GM23338 (cell line): Measurements from ENCODE around the gene NUMB. TPM values are rescaled to one million over a fixed set of nuclear protein-coding genes. Genes with fewer than 3 reads are reported as not detected.
A peak's percentile ranks its signal among the peaks of the same experiment; 100 is the strongest.

ENCODE experiments used
- ATAC-seq: fragments of 200-7000 bp; cut with Tn5 transposase; 3 replicates; pipeline ENCODE4 v1.9.1; 2020
- DNase-seq: peaks from one replicate; pipeline ENCODE4 v3.0.0-alpha.2; 2015; ENCODE audit warnings: low spot score
- H2AFZ ChIP-seq: fragments of 200-600 bp; sonication (generic); 2 replicates; pipeline ENCODE4 v1.8.0; 2016; ENCODE audit warnings: antibody characterized with exemption, mild to moderate bottlenecking, moderate library complexity
- H3F3A ChIP-seq: fragments of 200-600 bp; sonication (generic); replicated peaks from 2 replicates; pipeline ENCODE4 v1.8.0; 2017; ENCODE audit warnings: antibody characterized with exemption, mixed run types, low read depth
- H3K27ac ChIP-seq: fragments of 200-600 bp; sonication (generic); 2 replicates; pipeline ENCODE4 v1.6.1; 2016; ENCODE audit warnings: low read depth
- H3K27me3 ChIP-seq: fragments of 200-600 bp; sonication (generic); 2 replicates; pipeline ENCODE4 v1.8.0; 2016; ENCODE audit warnings: mild to moderate bottlenecking, mixed run types, moderate library complexity; ENCODE audit not compliant: insufficient read depth
- H3K36me3 ChIP-seq: fragments of 200-600 bp; sonication (generic); 2 replicates; pipeline ENCODE4 v1.8.0; 2016; ENCODE audit warnings: mild to moderate bottlenecking; ENCODE audit not compliant: insufficient read depth
- H3K4me1 ChIP-seq: fragments of 200-600 bp; sonication (generic); 2 replicates; pipeline ENCODE4 v1.8.0; 2016; ENCODE audit warnings: mild to moderate bottlenecking, moderate library complexity; ENCODE audit not compliant: insufficient read depth
- H3K4me2 ChIP-seq: fragments of 200-600 bp; sonication (generic); 2 replicates; pipeline ENCODE4 v1.7.1; 2017; ENCODE audit warnings: mixed run types
- H3K4me3 ChIP-seq: fragments of 200-600 bp; sonication (generic); 2 replicates; pipeline ENCODE4 v1.6.1; 2016; ENCODE audit warnings: mixed run types
- H3K79me2 ChIP-seq: fragments of 200-600 bp; sonication (generic); replicated peaks from 2 replicates; pipeline ENCODE4 v1.8.0; 2017; ENCODE audit warnings: mild to moderate bottlenecking; ENCODE audit not compliant: insufficient read depth
- H3K9me2 ChIP-seq: fragments of 200-600 bp; sonication (generic); 2 replicates; pipeline ENCODE4 v1.8.0; 2017; ENCODE audit not compliant: insufficient read depth
- H4K20me1 ChIP-seq: fragments of 200-600 bp; sonication (generic); replicated peaks from 2 replicates; pipeline ENCODE4 v1.8.0; 2017; ENCODE audit warnings: mild to moderate bottlenecking; ENCODE audit not compliant: insufficient read depth
- H3K27ac Mint-ChIP-seq: 2 replicates; pipeline ENCODE4 v1.8.0; 2020; ENCODE audit warnings: inconsistent platforms, mild to moderate bottlenecking, moderate library complexity, mixed read lengths
- H3K27me3 Mint-ChIP-seq: 3 replicates; pipeline ENCODE4 v1.8.0; 2022; ENCODE audit warnings: low read depth, mild to moderate bottlenecking, moderate library complexity, mixed read lengths, inconsistent platforms; ENCODE audit not compliant: insufficient read depth, poor library complexity
- H3K36me3 Mint-ChIP-seq: 3 replicates; pipeline ENCODE4 v1.8.0; 2021; ENCODE audit warnings: low read depth, mild to moderate bottlenecking, inconsistent platforms, moderate library complexity, mixed read lengths
- H3K4me1 Mint-ChIP-seq: 3 replicates; pipeline ENCODE4 v1.8.0; 2020; ENCODE audit warnings: mild to moderate bottlenecking, inconsistent platforms, mixed read lengths
- H3K4me3 Mint-ChIP-seq: 3 replicates; pipeline ENCODE4 v1.8.0; 2021; ENCODE audit warnings: moderate library complexity, mild to moderate bottlenecking, inconsistent platforms, mixed read lengths
- H3K9me3 Mint-ChIP-seq: 3 replicates; pipeline ENCODE4 v1.8.0; 2020; ENCODE audit warnings: moderate library complexity, mild to moderate bottlenecking, inconsistent platforms, mixed read lengths
- JUNB ChIP-seq: IDR thresholded peaks from one replicate; pipeline ENCODE4 v1.6.1; 2016; ENCODE audit warnings: antibody characterized with exemption; ENCODE audit not compliant: unreplicated experiment
- NANOG ChIP-seq: IDR thresholded peaks from 2 replicates; pipeline ENCODE4 v1.6.1; 2016; ENCODE audit warnings: antibody characterized with exemption, borderline replicate concordance
- polyA plus RNA-seq: library from polyadenylated mRNA; unstranded; fragments of >200 nt; fragmentation: Nextera tagmentation; extraction: Ambion mirVana; gene quantifications from 2 replicates; pipeline ENCODE4 v1.2.1, GENCODE V29; 2016
- total RNA-seq: library from RNA; depleted of rRNA; stranded (reverse); fragments of >200 nt; shearing (Covaris generic); gene quantifications from 2 replicates; pipeline ENCODE4 v1.2.3, GENCODE V29; 2014
- TF ChIP-seq, protein P1 (sequence below): fragments of 250-450 bp; sonication (Bioruptor Pico); IDR thresholded peaks from 2 replicates; pipeline ENCODE4 v1.5.0; 2020; ENCODE audit warnings: mild to moderate bottlenecking, moderate library complexity
- TF ChIP-seq, protein P2 (sequence below), 2 experiments: fragments of 200-600 bp in 1 of 2; sonication (generic) in 1 of 2; conservative IDR thresholded peaks; 2 replicates each; pipeline versions ENCODE4 v1.5.1 to v1.6.1; 2016 to 2017; ENCODE audit warnings: antibody characterized with exemption in 2 of 2, low read depth in 2 of 2, mild to moderate bottlenecking in 2 of 2, moderate library complexity in 1 of 2

NUMB gene
- total and polyA plus RNA-seq, 2 experiments from 2014 or later, result 32.1 to 36.7 TPM

DNA sequence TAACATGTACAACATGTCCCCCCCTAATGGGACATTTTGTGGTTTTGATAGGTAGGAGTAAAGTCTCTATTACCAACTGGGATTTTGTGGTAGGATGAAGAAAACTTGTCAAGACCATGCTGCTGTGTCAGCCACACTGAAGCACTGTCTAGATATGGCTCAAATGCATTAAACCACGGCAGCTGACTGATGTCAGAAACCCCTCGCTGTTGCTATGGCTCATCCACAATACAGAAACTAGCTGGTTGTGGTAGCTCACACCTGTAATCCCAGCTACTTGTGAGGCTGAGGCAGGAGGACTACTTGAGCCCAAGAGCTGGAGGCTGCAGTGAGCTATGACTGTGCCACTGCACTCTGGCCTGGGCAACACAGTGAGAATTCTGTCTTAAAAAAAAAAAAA lies 181.0 kb downstream of the NUMB start (continued):
- TF ChIP-seq, protein P1, sequence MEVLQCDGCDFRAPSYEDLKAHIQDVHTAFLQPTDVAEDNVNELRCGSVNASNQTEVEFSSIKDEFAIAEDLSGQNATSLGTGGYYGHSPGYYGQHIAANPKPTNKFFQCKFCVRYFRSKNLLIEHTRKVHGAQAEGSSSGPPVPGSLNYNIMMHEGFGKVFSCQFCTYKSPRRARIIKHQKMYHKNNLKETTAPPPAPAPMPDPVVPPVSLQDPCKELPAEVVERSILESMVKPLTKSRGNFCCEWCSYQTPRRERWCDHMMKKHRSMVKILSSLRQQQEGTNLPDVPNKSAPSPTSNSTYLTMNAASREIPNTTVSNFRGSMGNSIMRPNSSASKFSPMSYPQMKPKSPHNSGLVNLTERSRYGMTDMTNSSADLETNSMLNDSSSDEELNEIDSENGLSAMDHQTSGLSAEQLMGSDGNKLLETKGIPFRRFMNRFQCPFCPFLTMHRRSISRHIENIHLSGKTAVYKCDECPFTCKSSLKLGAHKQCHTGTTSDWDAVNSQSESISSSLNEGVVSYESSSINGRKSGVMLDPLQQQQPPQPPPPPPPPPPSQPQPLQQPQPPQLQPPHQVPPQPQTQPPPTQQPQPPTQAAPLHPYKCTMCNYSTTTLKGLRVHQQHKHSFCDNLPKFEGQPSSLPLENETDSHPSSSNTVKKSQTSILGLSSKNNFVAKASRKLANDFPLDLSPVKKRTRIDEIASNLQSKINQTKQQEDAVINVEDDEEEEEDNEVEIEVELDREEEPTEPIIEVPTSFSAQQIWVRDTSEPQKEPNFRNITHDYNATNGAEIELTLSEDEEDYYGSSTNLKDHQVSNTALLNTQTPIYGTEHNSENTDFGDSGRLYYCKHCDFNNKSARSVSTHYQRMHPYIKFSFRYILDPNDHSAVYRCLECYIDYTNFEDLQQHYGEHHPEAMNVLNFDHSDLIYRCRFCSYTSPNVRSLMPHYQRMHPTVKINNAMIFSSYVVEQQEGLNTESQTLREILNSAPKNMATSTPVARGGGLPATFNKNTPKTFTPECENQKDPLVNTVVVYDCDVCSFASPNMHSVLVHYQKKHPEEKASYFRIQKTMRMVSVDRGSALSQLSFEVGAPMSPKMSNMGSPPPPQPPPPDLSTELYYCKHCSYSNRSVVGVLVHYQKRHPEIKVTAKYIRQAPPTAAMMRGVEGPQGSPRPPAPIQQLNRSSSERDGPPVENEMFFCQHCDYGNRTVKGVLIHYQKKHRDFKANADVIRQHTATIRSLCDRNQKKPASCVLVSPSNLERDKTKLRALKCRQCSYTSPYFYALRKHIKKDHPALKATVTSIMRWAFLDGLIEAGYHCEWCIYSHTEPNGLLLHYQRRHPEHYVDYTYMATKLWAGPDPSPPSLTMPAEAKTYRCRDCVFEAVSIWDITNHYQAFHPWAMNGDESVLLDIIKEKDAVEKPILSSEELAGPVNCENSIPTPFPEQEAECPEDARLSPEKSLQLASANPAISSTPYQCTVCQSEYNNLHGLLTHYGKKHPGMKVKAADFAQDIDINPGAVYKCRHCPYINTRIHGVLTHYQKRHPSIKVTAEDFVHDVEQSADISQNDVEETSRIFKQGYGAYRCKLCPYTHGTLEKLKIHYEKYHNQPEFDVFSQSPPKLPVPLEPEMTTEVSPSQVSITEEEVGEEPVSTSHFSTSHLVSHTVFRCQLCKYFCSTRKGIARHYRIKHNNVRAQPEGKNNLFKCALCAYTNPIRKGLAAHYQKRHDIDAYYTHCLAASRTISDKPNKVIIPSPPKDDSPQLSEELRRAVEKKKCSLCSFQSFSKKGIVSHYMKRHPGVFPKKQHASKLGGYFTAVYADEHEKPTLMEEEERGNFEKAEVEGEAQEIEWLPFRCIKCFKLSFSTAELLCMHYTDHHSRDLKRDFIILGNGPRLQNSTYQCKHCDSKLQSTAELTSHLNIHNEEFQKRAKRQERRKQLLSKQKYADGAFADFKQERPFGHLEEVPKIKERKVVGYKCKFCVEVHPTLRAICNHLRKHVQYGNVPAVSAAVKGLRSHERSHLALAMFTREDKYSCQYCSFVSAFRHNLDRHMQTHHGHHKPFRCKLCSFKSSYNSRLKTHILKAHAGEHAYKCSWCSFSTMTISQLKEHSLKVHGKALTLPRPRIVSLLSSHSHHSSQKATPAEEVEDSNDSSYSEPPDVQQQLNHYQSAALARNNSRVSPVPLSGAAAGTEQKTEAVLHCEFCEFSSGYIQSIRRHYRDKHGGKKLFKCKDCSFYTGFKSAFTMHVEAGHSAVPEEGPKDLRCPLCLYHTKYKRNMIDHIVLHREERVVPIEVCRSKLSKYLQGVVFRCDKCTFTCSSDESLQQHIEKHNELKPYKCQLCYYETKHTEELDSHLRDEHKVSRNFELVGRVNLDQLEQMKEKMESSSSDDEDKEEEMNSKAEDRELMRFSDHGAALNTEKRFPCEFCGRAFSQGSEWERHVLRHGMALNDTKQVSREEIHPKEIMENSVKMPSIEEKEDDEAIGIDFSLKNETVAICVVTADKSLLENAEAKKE (CRISPR knock-in tag), result no peak
- TF ChIP-seq NANOG, result no peak
- TF ChIP-seq, protein P2, sequence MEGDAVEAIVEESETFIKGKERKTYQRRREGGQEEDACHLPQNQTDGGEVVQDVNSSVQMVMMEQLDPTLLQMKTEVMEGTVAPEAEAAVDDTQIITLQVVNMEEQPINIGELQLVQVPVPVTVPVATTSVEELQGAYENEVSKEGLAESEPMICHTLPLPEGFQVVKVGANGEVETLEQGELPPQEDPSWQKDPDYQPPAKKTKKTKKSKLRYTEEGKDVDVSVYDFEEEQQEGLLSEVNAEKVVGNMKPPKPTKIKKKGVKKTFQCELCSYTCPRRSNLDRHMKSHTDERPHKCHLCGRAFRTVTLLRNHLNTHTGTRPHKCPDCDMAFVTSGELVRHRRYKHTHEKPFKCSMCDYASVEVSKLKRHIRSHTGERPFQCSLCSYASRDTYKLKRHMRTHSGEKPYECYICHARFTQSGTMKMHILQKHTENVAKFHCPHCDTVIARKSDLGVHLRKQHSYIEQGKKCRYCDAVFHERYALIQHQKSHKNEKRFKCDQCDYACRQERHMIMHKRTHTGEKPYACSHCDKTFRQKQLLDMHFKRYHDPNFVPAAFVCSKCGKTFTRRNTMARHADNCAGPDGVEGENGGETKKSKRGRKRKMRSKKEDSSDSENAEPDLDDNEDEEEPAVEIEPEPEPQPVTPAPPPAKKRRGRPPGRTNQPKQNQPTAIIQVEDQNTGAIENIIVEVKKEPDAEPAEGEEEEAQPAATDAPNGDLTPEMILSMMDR (conservative IDR thresholded peaks at IDR 0.05; ENCODE audit: low read depth in 2 of 2), result no peak

- H3K4me3 ChIP-seq, result no peak overlapping the region
- no peaks in the 10 kb centered on the region for H3K27me3 ChIP-seq
- H3F3A ChIP-seq, result peaks cover 9% of the 10 kb centered on the region; the same call in 1 of the 2 replicates
- peaks cover 35% of the 10 kb centered on the region for H3K36me3 Mint-ChIP-seq
- H3K4me1 ChIP-seq, result 0 out of 2 replicates have a peak, but pooled peaks cover 6% of the 10 kb centered on the region
- H3K27me3 Mint-ChIP-seq, result no peaks in the 10 kb centered on the region
- TF ChIP-seq JUNB, result no peak
- H3K9me3 Mint-ChIP-seq, result no peaks in the 10 kb centered on the region
- peaks cover 16% of the 10 kb centered on the region for H3K4me1 Mint-ChIP-seq
- no peak overlapping the region for H2AFZ ChIP-seq
- peak overlapping the region; percentile 53; the same call in 1 of the 2 replicates for H3K27ac Mint-ChIP-seq
- H3K79me2 ChIP-seq, result no peaks in the 10 kb centered on the region
- peaks cover 8% of the 10 kb centered on the region; the same call in 1 of the 2 replicates for H4K20me1 ChIP-seq
- peak; percentile 55 for ATAC-seq
- no peak overlapping the region for H3K4me2 ChIP-seq
- DNase-seq, result no peak
- H3K36me3 ChIP-seq, result 0 out of 2 replicates have a peak, but pooled peaks cover 9% of the 10 kb centered on the region
- H3K4me3 Mint-ChIP-seq, result no peak overlapping the region
- H3K27ac ChIP-seq, result no peak overlapping the region
- no peaks in the 10 kb centered on the region for H3K9me2 ChIP-seq
Observed at GRCh38 chr14:73276836-73277235, 181.5 kb downstream of the NUMB start.
